ENCODE measurements around the gene MYL6. TPM values are rescaled to one million over a fixed set of nuclear protein-coding genes. Genes with fewer than 3 reads are reported as not detected.
"Not testable (repeated sequence)": the region's sequence is repeated elsewhere in the genome, so short reads cannot be mapped to it uniquely, and the experiment has no call there.

Gene MYL6
- total RNA-seq, 3 donors from 2014 or later: 1,725 to 2,481 (median 1,981) TPM

GRCh38 chr12:56189918-56190694, 31.9 kb downstream of the MYL6 start:
- intact Hi-C loops (cut with DNase I; ENCODE audit: low total_unique reads): loop anchor here (1.0 to 5.0 kb wide), 3 partner anchors 18 to 63 kb away; partner anchors contain the start of genes ESYT1 and NABP2
- Histone ChIP-seq H3K4me3 (peak overlapping the region; percentile 78 to 94 (median 92)), H3K4me1 (peaks cover 0 to 13% of the 10 kb centered on the region in 2 donors), H3K36me3 (no peaks in the 10 kb centered on the region), H3K9me3 (no peaks in the 10 kb centered on the region), H3K27me3 (no peaks in the 10 kb centered on the region), H3K27ac (peak overlapping the region; percentile 93 to 96)
- DNase-seq (ENCODE audit: low spot score in 2 of 2): peak; percentile 82 to 88
- TF ChIP-seq CTCF (IDR thresholded peaks at IDR 0.05): peak in 1 of 3 donors; percentile 39
- TF ChIP-seq POLR2AphosphoS5 (IDR thresholded peaks at IDR 0.05): peak; percentile 54 to 86 (median 64)
- no peak for TF ChIP-seq POLR2A (IDR thresholded peaks at IDR 0.05)

GRCh38 chr12:56190695-56191155, 32.6 kb downstream of the MYL6 start:
- Histone ChIP-seq H3K9me3 (no peaks in the 10 kb centered on the region), H3K27me3 (no peaks in the 10 kb centered on the region), H3K4me1 (peaks cover 0 to 13% of the 10 kb centered on the region in 2 donors), H3K4me3 (peak overlapping the region; percentile 78 to 94 (median 92)), H3K36me3 (no peaks in the 10 kb centered on the region), H3K27ac (peak overlapping the region; percentile 93 to 96)
- intact Hi-C loops (cut with DNase I; ENCODE audit: low total_unique reads): loop anchor here (1.0 to 2.0 kb wide), 2 partner anchors 18 to 34 kb away; partner anchors contain the start of gene NABP2
- TF ChIP-seq CTCF (IDR thresholded peaks at IDR 0.05): no peak
- no peak for DNase-seq (ENCODE audit: low spot score in 2 of 2)

- Histone ChIP-seq H3K27me3 (no peaks in the 10 kb centered on the region), H3K36me3 (no peaks in the 10 kb centered on the region), H3K9me3 (no peaks in the 10 kb centered on the region), H3K4me1 (peaks cover 0 to 8% of the 10 kb centered on the region in 2 donors), H3K4me3 (no peak overlapping the region), H3K27ac (no peak overlapping the region)
- no peak for DNase-seq (ENCODE audit: low spot score in 2 of 2)
- no peak for TF ChIP-seq CTCF (IDR thresholded peaks at IDR 0.05)
- no peak for TF ChIP-seq POLR2A (IDR thresholded peaks at IDR 0.05)
- no peak for TF ChIP-seq POLR2AphosphoS5 (IDR thresholded peaks at IDR 0.05)
- intact Hi-C loops (cut with DNase I; ENCODE audit: low total_unique reads): no loop called here
Observed at GRCh38 chr12:56192582-56192981, 34.4 kb downstream of the MYL6 start.

- intact Hi-C loops (cut with DNase I; ENCODE audit: low total_unique reads): no loop called here
- no peak overlapping the region for H3K4me3 ChIP-seq
- no peaks in the 10 kb centered on the region for H3K27me3 ChIP-seq
- DNase-seq (ENCODE audit: low spot score in 2 of 2): peak in 1 of 2 donors; percentile 72
- TF ChIP-seq POLR2AphosphoS5 (IDR thresholded peaks at IDR 0.05) (peak in 1 of 3 donors; percentile 21), POLR2A (IDR thresholded peaks at IDR 0.05) (no peak), CTCF (IDR thresholded peaks at IDR 0.05) (peak; percentile 76 to 86 (median 80))
- no peaks in the 10 kb centered on the region for H3K9me3 ChIP-seq
- H3K36me3 ChIP-seq: no peaks in the 10 kb centered on the region
- H3K4me1 ChIP-seq: peaks cover 0 to 3% of the 10 kb centered on the region in 2 donors
- H3K27ac ChIP-seq: no peak overlapping the region
Observed at GRCh38 chr12:56193025-56193578, 34.9 kb downstream of the MYL6 start.

GRCh38 chr12:56196818-56197550, 38.8 kb downstream of the MYL6 start:
- H3K4me3 ChIP-seq; H3K36me3 ChIP-seq; intact Hi-C loops (cut with DNase I; ENCODE audit: low total_unique reads); H3K27me3 ChIP-seq; H3K9me3 ChIP-seq; H3K4me1 ChIP-seq; DNase-seq (ENCODE audit: low spot score in 2 of 2): not testable (repeated sequence)
- H3K27ac ChIP-seq: peak overlapping the region in 1 of 2 donors; percentile 26

All from breast epithelium (tissue), 4 donors.